Esophagus muscularis mucosa (tissue), 4 donors: ENCODE results near the gene IL17C. TPM values are rescaled to one million over a fixed set of nuclear protein-coding genes. Genes with fewer than 3 reads are reported as not detected.

Experiments
- DNase-seq: peaks from one replicate; pipeline ENCODE4 v3.0.0-alpha.2; 2017; ENCODE audit errors: extremely low spot score
- H3K27ac ChIP-seq, 4 donors: fragments of 200-600 bp; sonication (generic); replicated peaks in 1 of 4; 1 replicate in 3 of 4; 2 replicates in 1 of 4; pipeline ENCODE4 v1.5.1; 2016 to 2019; ENCODE audit warnings: mild to moderate bottlenecking in 1 of 4
- H3K27me3 ChIP-seq, 4 donors: fragments of 200-600 bp; sonication (generic); one replicate each; pipeline versions ENCODE4 v1.5.1 to v1.6.0; 2016 to 2019
- H3K36me3 ChIP-seq, 4 donors: fragments of 200-600 bp; sonication (generic); one replicate each; pipeline ENCODE4 v1.5.1; 2016 to 2019
- H3K4me1 ChIP-seq, 4 donors: fragments of 200-600 bp; sonication (generic); one replicate each; pipeline ENCODE4 v1.5.1; 2016 to 2019
- H3K4me3 ChIP-seq, 4 donors: fragments of 200-600 bp; sonication (generic); 1 replicate in 2 of 4; 2 replicates in 2 of 4; pipeline ENCODE4 v1.5.1; 2016 to 2019; ENCODE audit warnings: mild to moderate bottlenecking in 4 of 4, moderate library complexity in 1 of 4
- H3K9me3 ChIP-seq, 4 donors: fragments of 200-600 bp; sonication (generic); 1 replicate in 3 of 4; 2 replicates in 1 of 4; pipeline ENCODE4 v1.5.1; 2016 to 2019
- EP300 ChIP-seq: sonication (generic); formaldehyde crosslinking; IDR thresholded peaks from one replicate; pipeline ENCODE4 v1.6.1; 2017; ENCODE audit warnings: antibody characterized with exemption
- POLR2A ChIP-seq: fragments of 450-650 bp; IDR thresholded peaks from one replicate; pipeline ENCODE4 v1.6.1; 2017; ENCODE audit warnings: antibody characterized with exemption, moderate library complexity, mild to moderate bottlenecking, low read depth
- POLR2AphosphoS5 ChIP-seq, 2 donors: sonication (generic); formaldehyde crosslinking; IDR thresholded peaks; one replicate each; pipeline ENCODE4 v1.6.1; 2017; ENCODE audit warnings: antibody characterized with exemption in 2 of 2
- WGBS: methylation state at CpG from one replicate; pipeline ENCODE4 v1.1.5; 2018; 5-methylcytosine and 5-hydroxymethylcytosine counted together
- intact Hi-C: fragments of 100-400 bp; cut with DNase I; formaldehyde crosslinking; loops from one replicate; pipeline ENCODE4 v1.15.1; 2023
- total RNA-seq, 4 donors: library from RNA; depleted of rRNA; stranded (reverse); fragments of >200 nt; gene quantifications; one replicate each; pipeline versions ENCODE4 v1.1.0 to v1.2.1, GENCODE V29; 2016
- TF ChIP-seq, protein P1 (sequence below), 3 experiments: fragments of 200-600 bp in 2 of 3; fragments of 450-650 bp in 1 of 3; sonication (generic) in 2 of 3; IDR thresholded peaks; one replicate each; pipeline ENCODE4 v1.5.1; 2017 to 2019; ENCODE audit warnings: antibody characterized with exemption in 3 of 3, mild to moderate bottlenecking in 2 of 3, moderate library complexity in 1 of 3

The IL17C gene
- total RNA-seq, 4 donors from 2014 or later: not detected

DNA sequence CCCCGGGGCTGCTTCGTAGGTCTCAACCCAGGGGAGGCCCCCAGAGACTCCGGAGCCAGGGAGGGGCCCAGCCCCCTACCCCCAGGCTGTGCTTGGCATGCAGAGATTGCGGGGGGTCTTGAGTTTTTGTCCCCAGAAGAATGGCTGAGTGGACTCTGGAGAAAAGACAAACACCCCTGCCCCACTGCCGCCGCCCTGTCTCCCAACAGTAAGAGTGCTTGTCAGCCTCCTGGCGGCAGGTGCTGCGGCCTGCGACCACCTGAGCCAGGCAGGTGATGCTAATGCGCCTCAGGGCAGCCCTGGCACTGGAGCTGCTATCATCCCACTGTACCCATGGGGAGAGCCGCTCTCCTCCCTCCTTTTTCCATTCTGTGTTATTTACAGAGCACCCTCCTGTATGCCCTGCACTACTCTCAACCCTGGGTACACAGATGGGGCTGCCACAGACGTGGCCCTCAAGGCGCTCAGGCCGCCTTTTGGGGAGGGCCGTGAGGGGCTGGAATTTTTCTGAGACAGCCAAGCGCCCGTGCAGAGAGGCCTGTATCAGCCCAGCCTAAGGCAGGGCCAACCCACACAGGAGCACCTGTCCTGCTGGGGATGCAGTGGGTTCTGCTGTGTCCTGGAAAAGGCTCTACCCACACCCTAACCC, 2.6 kb upstream of the IL17C start:
- Histone ChIP-seq H3K4me3 (no peak overlapping the region), H3K27ac (no peak overlapping the region), H3K27me3 (peaks cover 0 to 77% (median 23%) of the 10 kb centered on the region in 4 donors), H3K9me3 (no peaks in the 10 kb centered on the region), H3K4me1 (peaks cover 13 to 35% (median 18%) of the 10 kb centered on the region in 4 donors), H3K36me3 (peaks cover 19 to 29% (median 20%) of the 10 kb centered on the region in 4 donors)
- TF ChIP-seq EP300: no peak
- no peak for TF ChIP-seq POLR2AphosphoS5 (IDR thresholded peaks at IDR 0.05)
- TF ChIP-seq, protein P1, sequence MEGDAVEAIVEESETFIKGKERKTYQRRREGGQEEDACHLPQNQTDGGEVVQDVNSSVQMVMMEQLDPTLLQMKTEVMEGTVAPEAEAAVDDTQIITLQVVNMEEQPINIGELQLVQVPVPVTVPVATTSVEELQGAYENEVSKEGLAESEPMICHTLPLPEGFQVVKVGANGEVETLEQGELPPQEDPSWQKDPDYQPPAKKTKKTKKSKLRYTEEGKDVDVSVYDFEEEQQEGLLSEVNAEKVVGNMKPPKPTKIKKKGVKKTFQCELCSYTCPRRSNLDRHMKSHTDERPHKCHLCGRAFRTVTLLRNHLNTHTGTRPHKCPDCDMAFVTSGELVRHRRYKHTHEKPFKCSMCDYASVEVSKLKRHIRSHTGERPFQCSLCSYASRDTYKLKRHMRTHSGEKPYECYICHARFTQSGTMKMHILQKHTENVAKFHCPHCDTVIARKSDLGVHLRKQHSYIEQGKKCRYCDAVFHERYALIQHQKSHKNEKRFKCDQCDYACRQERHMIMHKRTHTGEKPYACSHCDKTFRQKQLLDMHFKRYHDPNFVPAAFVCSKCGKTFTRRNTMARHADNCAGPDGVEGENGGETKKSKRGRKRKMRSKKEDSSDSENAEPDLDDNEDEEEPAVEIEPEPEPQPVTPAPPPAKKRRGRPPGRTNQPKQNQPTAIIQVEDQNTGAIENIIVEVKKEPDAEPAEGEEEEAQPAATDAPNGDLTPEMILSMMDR (IDR thresholded peaks at IDR 0.05): no peak
- no peak for TF ChIP-seq POLR2A
- DNase-seq: no peak
- intact Hi-C loops: no loop called here
- WGBS: 90% methylated on average over 12 of the region's 17 CpGs

DNA sequence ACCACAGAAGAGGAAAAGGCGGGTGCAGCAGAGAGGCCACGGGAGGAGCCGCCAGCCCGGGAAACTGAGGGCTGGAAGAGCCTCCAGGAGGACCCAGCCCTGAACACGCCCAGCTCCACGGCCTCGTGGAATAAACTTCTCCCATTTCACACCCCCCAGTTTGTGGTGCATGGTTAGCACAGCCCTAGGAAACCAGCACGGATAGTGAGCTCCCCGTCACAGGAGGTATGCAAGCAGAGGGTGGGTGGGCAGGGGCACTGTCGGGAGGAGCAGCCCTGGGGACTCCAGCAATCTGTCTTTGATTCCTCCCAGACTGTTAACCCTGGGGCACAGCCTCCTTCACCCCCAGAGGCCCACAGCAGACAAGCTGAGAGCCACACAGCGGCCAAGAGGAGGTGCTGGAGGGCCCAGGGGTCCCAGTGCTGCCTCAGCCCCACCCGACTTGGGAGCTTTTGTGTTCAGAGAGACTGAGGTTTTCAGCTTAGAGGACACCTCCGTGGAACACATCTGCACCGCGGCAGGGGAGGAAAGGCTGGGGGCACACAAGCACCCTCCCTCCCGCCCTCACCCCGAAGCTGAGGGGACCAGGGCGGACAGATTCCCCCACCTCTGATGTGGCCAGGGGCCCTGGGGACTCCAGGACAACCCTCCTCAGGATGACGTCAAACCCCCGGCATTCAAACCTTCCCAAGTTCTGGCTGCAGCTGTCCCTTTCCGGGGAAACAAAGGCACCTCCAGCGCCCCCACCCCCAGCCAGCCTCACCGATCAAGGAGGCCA, 1.7 kb upstream of the IL17C start:
- intact Hi-C loops: no loop called here
- no peak for DNase-seq
- 78% methylated on average over 16 of the region's 23 CpGs for WGBS
- Histone ChIP-seq H3K4me3 (no peak overlapping the region), H3K36me3 (peaks cover 10 to 20% (median 12%) of the 10 kb centered on the region in 4 donors), H3K27ac (no peak overlapping the region), H3K9me3 (no peaks in the 10 kb centered on the region), H3K27me3 (peaks cover 0 to 84% (median 24%) of the 10 kb centered on the region in 4 donors), H3K4me1 (peaks cover 13 to 35% (median 18%) of the 10 kb centered on the region in 4 donors)
- TF ChIP-seq, protein P1 (IDR thresholded peaks at IDR 0.05): no peak
- TF ChIP-seq POLR2A (no peak), EP300 (no peak), POLR2AphosphoS5 (IDR thresholded peaks at IDR 0.05) (no peak)

DNA sequence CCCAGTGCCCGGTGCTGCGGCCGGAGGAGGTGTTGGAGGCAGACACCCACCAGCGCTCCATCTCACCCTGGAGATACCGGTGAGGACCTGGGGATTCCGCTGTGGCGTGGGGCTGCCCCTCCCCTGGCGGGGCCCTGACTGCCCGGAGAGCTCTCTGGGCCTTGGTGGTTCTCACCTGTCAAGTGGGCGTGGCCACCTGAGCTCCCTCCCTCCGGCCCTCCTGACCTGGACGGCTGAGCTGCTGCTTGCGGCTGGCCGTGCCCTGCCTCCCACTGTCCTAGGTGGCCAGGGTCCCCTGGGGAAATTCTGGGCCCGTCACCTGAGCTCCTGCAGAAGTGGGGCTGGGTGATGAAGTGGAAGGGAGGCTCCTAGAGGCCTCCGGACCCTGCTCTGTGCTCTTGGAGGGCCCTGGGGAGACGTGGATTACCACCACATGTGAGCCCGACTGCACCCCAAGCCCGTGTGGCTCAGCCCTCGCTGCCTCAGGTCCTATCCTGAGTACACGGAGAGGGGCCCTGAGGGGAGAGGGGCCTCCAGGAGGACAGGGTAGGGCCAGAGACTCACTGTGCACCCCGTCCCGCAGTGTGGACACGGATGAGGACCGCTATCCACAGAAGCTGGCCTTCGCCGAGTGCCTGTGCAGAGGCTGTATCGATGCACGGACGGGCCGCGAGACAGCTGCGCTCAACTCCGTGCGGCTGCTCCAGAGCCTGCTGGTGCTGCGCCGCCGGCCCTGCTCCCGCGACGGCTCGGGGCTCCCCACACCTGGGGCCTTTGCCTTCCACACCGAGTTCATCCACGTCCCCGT, 1.1 kb downstream of the IL17C start:
- intact Hi-C loops: no loop called here
- no peak for TF ChIP-seq POLR2AphosphoS5 (IDR thresholded peaks at IDR 0.05)
- TF ChIP-seq EP300: no peak
- no peak for TF ChIP-seq POLR2A
- WGBS: 38% methylated on average over 3 of the region's 45 CpGs
- Histone ChIP-seq H3K9me3 (no peaks in the 10 kb centered on the region), H3K4me3 (no peak overlapping the region), H3K27ac (no peak overlapping the region), H3K27me3 (peaks cover 0 to 70% (median 24%) of the 10 kb centered on the region in 4 donors), H3K4me1 (peaks cover 7 to 23% (median 8%) of the 10 kb centered on the region in 4 donors), H3K36me3 (peaks cover 0 to 8% (median 0%) of the 10 kb centered on the region in 4 donors)
- DNase-seq: no peak

DNA sequence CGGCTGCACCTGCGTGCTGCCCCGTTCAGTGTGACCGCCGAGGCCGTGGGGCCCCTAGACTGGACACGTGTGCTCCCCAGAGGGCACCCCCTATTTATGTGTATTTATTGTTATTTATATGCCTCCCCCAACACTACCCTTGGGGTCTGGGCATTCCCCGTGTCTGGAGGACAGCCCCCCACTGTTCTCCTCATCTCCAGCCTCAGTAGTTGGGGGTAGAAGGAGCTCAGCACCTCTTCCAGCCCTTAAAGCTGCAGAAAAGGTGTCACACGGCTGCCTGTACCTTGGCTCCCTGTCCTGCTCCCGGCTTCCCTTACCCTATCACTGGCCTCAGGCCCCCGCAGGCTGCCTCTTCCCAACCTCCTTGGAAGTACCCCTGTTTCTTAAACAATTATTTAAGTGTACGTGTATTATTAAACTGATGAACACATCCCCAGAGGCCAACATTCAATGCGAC, 1.7 kb downstream of the IL17C start:
- H3K9me3 ChIP-seq: no peaks in the 10 kb centered on the region
- TF ChIP-seq, protein P1 (IDR thresholded peaks at IDR 0.05): no peak
- no peak for TF ChIP-seq POLR2AphosphoS5 (IDR thresholded peaks at IDR 0.05)
- no peak for TF ChIP-seq EP300
- no peak for TF ChIP-seq POLR2A
- intact Hi-C loops: no loop called here
- H3K4me3 ChIP-seq: no peak overlapping the region
- DNase-seq: no peak
- no peak overlapping the region for H3K27ac ChIP-seq
- H3K4me1 ChIP-seq: peaks cover under 1 to 17% (median 1%) of the 10 kb centered on the region in 4 donors
- H3K36me3 ChIP-seq: peaks cover 0 to 8% (median 0%) of the 10 kb centered on the region in 4 donors
- peaks cover 0 to 64% (median 24%) of the 10 kb centered on the region in 4 donors for H3K27me3 ChIP-seq
- 47% methylated on average over 13 of the region's 13 CpGs for WGBS
